Subcutaneous abdominal adipose tissue (tissue), 5 donors: ENCODE results near the gene COMTD1.
A peak's percentile ranks its signal among the peaks of the same experiment; 100 is the strongest.
"Not testable (repeated sequence)": the region's sequence is repeated elsewhere in the genome, so short reads cannot be mapped to it uniquely, and the experiment has no call there.

ENCODE experiments used
- H3K27ac ChIP-seq: one replicate; pipeline ENCODE4 v1.7.0; 2013; ENCODE audit warnings: low read depth, mild to moderate bottlenecking, inconsistent platforms, low read length, moderate library complexity
- H3K27me3 ChIP-seq, 5 donors: one replicate each; pipeline ENCODE4 v1.7.0; 2013; ENCODE audit warnings: low read length in 5 of 5, inconsistent platforms in 1 of 5; ENCODE audit not compliant: control insufficient read depth in 5 of 5, insufficient read depth in 4 of 5
- H3K36me3 ChIP-seq, 5 donors: one replicate each; pipeline ENCODE4 v1.7.0; 2013; ENCODE audit warnings: low read length in 5 of 5; ENCODE audit not compliant: control insufficient read depth in 5 of 5, insufficient read depth in 5 of 5
- H3K4me1 ChIP-seq, 5 donors: one replicate each; pipeline ENCODE4 v1.7.0; 2013; ENCODE audit warnings: low read length in 5 of 5, mild to moderate bottlenecking in 3 of 5, moderate library complexity in 1 of 5; ENCODE audit not compliant: control insufficient read depth in 5 of 5, insufficient read depth in 5 of 5
- H3K4me3 ChIP-seq, 5 donors: one replicate each; pipeline ENCODE4 v1.7.0; 2013; ENCODE audit warnings: low read length in 5 of 5, low read depth in 1 of 5
- H3K9ac ChIP-seq, 5 donors: one replicate each; pipeline ENCODE4 v1.7.0; 2013; ENCODE audit warnings: low read length in 5 of 5, mild to moderate bottlenecking in 4 of 5, moderate library complexity in 3 of 5
- H3K9me3 ChIP-seq, 5 donors: one replicate each; pipeline ENCODE4 v1.7.0; 2013; ENCODE audit warnings: low read length in 5 of 5; ENCODE audit not compliant: control insufficient read depth in 5 of 5
- donor health status: healthy.
- donor health status: healthy.
- donor health status: healthy.
- donor health status: healthy.
- donor health status: healthy.

Gene COMTD1

DNA sequence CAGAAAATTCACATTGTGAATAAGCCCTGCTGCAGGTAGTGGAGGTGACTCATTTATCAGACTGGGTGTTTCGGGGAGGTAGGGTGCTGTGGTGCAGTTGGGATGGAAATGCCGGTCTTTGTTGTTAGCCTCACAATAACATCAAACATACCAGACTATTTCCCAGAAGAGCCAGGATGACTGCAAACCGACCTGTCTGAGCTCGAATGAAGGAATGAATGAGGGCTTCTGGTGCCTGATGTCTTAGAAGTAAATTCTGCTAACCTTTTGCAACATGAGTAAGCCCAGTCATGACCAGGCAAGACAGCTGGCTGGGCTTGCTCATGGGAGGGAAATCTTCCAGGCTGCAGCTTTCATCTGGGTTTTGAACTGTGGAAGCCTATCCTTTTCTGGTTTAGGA, 27.6 kb downstream of the COMTD1 start:
- H3K27ac ChIP-seq = no peak overlapping the region
- H3K4me3 ChIP-seq = no peak overlapping the region
- H3K4me1 ChIP-seq = peaks cover 7 to 32% (median 21%) of the 10 kb centered on the region in 5 donors
- peaks cover 0 to 9% (median 7%) of the 10 kb centered on the region in 5 donors for H3K36me3 ChIP-seq
- no peaks in the 10 kb centered on the region for H3K27me3 ChIP-seq
- H3K9me3 ChIP-seq = no peaks in the 10 kb centered on the region
- no peak overlapping the region for H3K9ac ChIP-seq

DNA sequence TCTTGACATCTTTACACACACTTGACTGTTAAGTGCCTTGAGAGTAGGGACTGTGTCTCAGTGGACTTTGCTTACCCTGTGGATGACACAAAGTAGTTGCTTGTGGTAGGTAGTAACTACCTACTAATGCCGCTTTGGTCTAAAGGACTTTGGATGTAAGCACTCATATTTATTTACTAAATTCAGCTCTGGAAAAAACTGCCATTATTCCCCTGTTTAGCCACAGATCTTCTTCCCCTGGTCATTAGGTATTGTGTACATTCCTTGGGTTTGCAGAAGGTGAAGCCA, 28.0 kb downstream of the COMTD1 start:
- no peak overlapping the region for H3K27ac ChIP-seq
- H3K27me3 ChIP-seq = no peaks in the 10 kb centered on the region
- no peak overlapping the region for H3K4me3 ChIP-seq

DNA sequence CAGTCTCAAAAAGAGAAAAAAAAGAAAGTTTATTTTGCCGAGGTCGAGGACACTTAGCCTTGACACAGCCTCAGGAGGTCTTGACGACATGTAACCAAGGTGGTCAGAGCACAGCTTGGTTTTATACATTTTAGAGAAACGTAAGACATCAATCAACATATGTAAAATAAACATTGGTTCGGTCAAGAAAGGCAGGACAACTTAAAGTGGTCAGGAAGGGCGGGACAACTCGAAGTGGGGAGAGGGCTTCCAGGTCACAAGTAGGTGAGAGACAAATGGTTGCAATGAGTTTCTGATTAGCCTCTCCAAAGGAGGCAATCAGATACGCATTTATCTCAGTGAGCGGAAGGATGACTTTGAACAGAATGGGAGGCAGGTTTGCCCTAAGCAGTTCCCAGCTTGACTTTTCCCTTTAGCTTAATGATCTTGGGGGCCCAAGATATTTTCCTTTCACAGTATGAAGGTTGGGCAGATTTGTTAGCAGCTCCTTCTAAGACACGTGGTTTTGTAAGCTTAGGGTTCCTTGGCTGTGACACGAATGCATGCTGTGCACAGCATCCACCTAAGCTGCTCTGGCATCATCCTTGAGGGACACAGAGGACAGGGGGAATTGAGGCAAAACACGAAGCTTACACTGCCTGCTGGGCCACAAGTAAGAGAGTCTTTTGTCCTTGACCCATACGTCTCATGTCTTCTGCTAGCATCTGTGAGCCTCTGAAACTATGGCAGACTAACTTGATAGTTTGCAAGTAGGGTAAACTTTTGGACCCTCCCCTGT, 28.5 kb downstream of the COMTD1 start:
- Histone ChIP-seq H3K27ac (no peak overlapping the region), H3K9ac (no peak overlapping the region), H3K4me3 (no peak overlapping the region), H3K36me3 (peaks cover 0 to 3% (median under 1%) of the 10 kb centered on the region in 5 donors), H3K4me1 (peaks cover 9 to 38% (median 25%) of the 10 kb centered on the region in 5 donors), H3K27me3 (no peaks in the 10 kb centered on the region), H3K9me3 (no peaks in the 10 kb centered on the region)

More for the DNA sequence above, 28.0 kb downstream of the COMTD1 start:
- H3K36me3 ChIP-seq = peaks cover 0 to 5% (median 3%) of the 10 kb centered on the region in 5 donors
- peaks cover 9 to 35% (median 25%) of the 10 kb centered on the region in 5 donors for H3K4me1 ChIP-seq
- H3K9me3 ChIP-seq = no peaks in the 10 kb centered on the region
- no peak overlapping the region for H3K9ac ChIP-seq

DNA sequence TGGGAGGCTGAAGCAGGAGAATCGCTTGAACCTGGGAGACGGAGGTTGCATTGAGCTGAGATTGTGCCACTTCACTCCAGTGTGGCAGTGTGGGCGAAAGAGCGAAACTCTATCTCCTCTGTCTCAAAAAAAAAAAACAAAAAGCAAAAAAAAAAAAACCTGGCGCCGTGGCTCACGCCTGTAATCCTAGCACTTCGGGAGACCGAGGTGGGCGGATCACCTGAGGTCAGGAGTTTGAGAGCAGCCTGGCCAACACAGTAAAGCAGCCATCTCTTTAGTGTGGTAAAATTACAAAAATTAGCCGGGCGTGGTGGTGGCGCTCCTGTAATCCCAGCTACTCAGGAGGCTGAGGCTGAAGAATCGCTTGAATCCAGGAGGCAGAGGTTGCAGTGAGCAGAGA, 29.1 kb downstream of the COMTD1 start:
- not testable (repeated sequence) for H3K27ac ChIP-seq, H3K9ac ChIP-seq, H3K4me3 ChIP-seq, H3K27me3 ChIP-seq, H3K36me3 ChIP-seq, H3K9me3 ChIP-seq
- H3K4me1 ChIP-seq = peaks cover 3 to 33% (median 20%) of the 10 kb centered on the region in 5 donors

DNA sequence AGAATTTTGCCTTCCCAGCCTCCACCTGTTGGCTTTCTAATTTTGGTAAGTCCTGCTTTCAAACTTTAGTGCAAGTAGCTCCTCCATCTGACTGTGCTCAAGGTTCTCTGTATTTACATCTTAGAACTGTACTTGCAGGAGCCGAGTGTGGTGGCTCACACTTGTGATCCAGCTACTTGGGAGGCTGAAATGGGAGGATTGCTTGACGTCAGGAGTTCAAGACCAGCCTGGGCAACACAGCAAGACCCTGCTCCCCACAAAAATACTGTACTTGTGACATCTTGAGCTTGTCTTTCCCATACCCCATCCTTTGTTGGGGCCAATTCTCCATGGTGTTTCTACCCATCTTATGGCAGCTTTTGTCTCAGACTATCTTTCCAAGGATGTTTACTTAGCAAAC, 29.8 kb downstream of the COMTD1 start:
- H3K4me1 ChIP-seq = peaks cover 3 to 30% (median 15%) of the 10 kb centered on the region in 5 donors
- no peaks in the 10 kb centered on the region for H3K9me3 ChIP-seq
- no peaks in the 10 kb centered on the region for H3K27me3 ChIP-seq
- peaks cover 0 to 3% (median 0%) of the 10 kb centered on the region in 5 donors for H3K36me3 ChIP-seq
- H3K9ac ChIP-seq = no peak overlapping the region
- no peak overlapping the region for H3K4me3 ChIP-seq
- no peak overlapping the region for H3K27ac ChIP-seq

DNA sequence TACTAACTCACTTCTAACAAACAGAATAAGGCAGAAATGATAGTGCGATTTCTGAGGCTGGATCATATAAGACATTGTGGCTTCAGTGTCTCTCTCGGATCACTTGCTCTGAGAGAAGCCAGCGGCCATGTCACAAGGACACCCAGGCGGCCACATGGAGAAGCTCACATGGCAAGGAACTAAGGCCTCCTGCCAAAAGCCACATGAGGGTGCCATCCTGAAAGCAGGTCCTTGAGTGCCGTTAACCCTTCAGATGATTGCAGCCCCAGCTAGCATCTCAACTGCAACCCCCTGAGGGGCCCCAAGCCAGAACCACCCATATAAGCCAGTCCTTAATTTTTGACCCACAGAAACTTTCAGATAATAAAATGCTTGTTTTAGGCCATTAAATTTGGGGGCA, 32.0 kb downstream of the COMTD1 start:
- no peak overlapping the region for H3K9ac ChIP-seq
- H3K27ac ChIP-seq = no peak overlapping the region
- H3K27me3 ChIP-seq = no peaks in the 10 kb centered on the region
- no peaks in the 10 kb centered on the region for H3K9me3 ChIP-seq
- no peak overlapping the region for H3K4me3 ChIP-seq
- H3K4me1 ChIP-seq = peaks cover 3 to 20% (median 9%) of the 10 kb centered on the region in 5 donors
- H3K36me3 ChIP-seq = peaks cover 0 to 3% (median 0%) of the 10 kb centered on the region in 5 donors

DNA sequence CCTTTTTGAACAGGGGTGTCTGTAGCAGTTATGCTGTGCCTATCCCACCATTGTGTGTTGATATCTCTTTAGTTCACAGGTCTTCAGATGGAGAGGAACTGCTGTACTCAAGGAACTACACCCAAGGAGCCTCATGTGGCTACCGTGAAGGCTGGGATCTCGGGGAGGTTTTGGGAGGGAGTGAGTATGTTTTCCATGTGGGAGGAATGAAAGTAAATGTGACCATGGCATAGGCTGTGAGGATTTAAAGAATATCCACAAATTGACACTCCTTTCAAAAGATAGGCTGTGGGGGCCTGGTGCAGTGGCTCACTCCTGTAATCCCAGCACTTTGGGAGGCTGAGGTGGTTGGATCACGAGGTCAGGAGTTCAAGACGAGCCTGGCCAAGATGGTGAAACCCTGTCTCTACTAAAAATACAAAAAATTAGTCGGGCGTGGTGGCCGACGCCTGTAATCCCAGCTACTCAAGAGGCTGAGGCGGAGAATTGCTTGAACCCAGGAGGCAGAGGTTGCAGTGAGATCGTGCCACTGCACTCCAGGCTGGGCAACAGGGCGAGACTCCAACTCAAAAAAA, 32.6 kb downstream of the COMTD1 start:
- H3K9me3 ChIP-seq, H3K27me3 ChIP-seq, H3K4me3 ChIP-seq, H3K9ac ChIP-seq, H3K36me3 ChIP-seq: not testable (repeated sequence)
- H3K4me1 ChIP-seq = peaks cover 3 to 17% (median 9%) of the 10 kb centered on the region in 5 donors
- peak overlapping the region; percentile 11 for H3K27ac ChIP-seq

DNA sequence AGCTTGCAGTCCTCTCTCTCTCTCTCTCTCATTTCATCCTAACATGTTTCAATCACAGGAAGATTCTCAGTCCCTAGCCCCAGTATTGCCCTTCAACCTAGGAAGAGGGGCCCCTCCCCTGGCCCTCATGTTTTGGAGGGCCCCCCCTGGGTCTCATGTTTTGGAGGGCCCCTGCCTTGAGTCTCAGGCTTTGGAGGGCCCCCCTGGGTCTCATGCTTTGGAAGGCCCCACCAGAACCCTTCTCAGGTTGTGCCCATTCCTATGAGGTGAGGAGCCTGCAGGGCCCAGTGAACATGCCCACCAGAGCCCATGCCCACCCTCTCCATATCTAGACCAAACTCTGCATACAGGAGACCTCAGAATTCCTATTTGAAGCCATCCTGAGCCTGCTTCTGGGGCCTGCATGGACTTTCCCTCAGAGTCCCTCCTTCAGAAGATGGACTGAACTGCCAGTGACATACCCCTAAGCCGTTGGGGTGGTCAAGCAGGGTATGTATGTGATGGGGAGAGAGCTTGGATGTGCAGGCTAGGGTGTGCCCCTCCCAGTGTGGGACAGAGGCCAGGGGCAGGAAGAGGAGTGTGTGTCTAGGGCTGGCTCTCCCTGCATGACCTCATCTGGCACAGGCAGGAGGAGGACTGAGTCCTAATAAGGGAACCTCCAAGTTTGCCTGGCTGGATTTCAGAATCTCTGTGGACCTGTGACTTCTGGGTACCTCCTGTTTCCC, 33.3 kb downstream of the COMTD1 start:
- peaks cover 3 to 15% (median 9%) of the 10 kb centered on the region in 5 donors for H3K4me1 ChIP-seq
- H3K36me3 ChIP-seq = peaks cover 0 to under 1% (median 0%) of the 10 kb centered on the region in 5 donors
- H3K9me3 ChIP-seq = no peaks in the 10 kb centered on the region
- H3K4me3 ChIP-seq = no peak overlapping the region
- peak overlapping the region; percentile 11 for H3K27ac ChIP-seq
- no peaks in the 10 kb centered on the region for H3K27me3 ChIP-seq
- no peak overlapping the region for H3K9ac ChIP-seq

DNA sequence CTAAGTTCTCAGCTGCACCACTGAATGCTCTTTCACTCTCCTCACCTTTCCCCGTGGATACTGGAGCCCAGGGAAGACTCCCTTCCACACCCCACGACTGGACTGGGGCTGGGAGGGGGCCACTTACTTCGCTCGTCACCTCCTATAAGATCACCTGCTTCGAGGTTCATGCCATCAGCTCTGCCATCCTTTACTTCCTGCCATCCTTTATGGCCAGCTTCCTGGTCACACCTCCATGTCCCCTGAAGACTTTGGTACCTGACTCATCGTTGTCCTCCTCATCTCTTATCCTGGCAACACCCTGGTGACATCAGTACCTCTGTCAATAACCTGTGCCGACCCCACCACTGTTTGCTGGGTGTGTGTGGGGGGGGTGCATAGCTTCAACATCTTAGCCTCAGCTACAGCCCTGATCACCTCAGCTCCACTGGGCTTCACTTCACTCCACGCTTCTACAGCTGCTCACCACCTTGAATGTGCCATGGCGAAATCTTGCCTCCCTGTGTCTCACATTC, 33.9 kb downstream of the COMTD1 start:
- H3K27me3 ChIP-seq = no peaks in the 10 kb centered on the region
- no peak overlapping the region for H3K4me3 ChIP-seq
- H3K4me1 ChIP-seq = peaks cover 3 to 15% (median 9%) of the 10 kb centered on the region in 5 donors
- no peak overlapping the region for H3K9ac ChIP-seq
- no peaks in the 10 kb centered on the region for H3K36me3 ChIP-seq
- no peaks in the 10 kb centered on the region for H3K9me3 ChIP-seq
- H3K27ac ChIP-seq = no peak overlapping the region

DNA sequence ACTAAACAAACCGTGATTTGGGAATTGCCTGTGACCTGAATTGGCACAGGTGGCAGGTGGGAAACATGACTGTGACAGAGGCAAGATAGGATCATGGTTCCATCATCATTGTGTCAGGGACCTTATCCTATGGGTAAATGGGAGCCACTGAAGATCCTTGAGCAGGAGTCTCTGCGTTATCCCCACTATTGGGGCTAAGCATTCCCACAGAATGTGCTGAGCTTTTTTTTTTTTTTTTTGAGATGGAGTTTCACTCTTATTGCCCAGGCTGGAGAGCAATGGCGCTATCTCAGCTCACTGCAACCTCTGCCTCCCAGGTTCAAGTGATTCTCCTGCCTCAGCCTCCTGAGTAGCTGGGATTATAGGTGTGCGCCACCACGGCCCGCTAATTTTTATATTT, 35.8 kb downstream of the COMTD1 start:
- H3K4me3 ChIP-seq = not testable (repeated sequence)

More for the DNA sequence above, 35.8 kb downstream of the COMTD1 start:
- not testable (repeated sequence) for H3K27me3 ChIP-seq, H3K27ac ChIP-seq, H3K36me3 ChIP-seq, H3K9me3 ChIP-seq, H3K9ac ChIP-seq
- peaks cover 3 to 12% (median 9%) of the 10 kb centered on the region in 5 donors for H3K4me1 ChIP-seq
